CD4-positive, alpha-beta T cell treated with Interleukin-10 for 1 hour (primary cell): Measurements from ENCODE around the gene CGNL1.

Experiments
- DNase-seq: peaks from one replicate; pipeline ENCODE4 v3.0.0-alpha.2; 2020

Gene CGNL1

GRCh38 chr15:57375827-57376695 lies at the start of gene CGNL1:
Gene CGNL1 (plus strand): TSS chr15:57376505. CDS start chr15:57438000, 61,495 bp downstream.
- DNase-seq: no peak

- no peak for DNase-seq
Observed at GRCh38 chr15:57327985-57328471, 48.3 kb upstream of the CGNL1 start.

GRCh38 chr15:57328479-57328878 lies 47.8 kb upstream of the CGNL1 start:
- no peak for DNase-seq

GRCh38 chr15:57328897-57329296 lies 47.4 kb upstream of the CGNL1 start:
- no peak for DNase-seq

GRCh38 chr15:57329582-57330367 lies 46.5 kb upstream of the CGNL1 start:
- DNase-seq: no peak

GRCh38 chr15:57330619-57331340 lies 45.5 kb upstream of the CGNL1 start:
- no peak for DNase-seq

- no peak for DNase-seq
Observed at GRCh38 chr15:57332326-57332725, 44.0 kb upstream of the CGNL1 start.

GRCh38 chr15:57333487-57333886 lies 42.8 kb upstream of the CGNL1 start:
- no peak for DNase-seq

- no peak for DNase-seq
Observed at GRCh38 chr15:57334257-57334656, 42.0 kb upstream of the CGNL1 start.

- no peak for DNase-seq
Observed at GRCh38 chr15:57335293-57335715, 41.0 kb upstream of the CGNL1 start.

GRCh38 chr15:57335719-57336118 lies 40.6 kb upstream of the CGNL1 start:
- DNase-seq: no peak

- DNase-seq: no peak
Observed at GRCh38 chr15:57337868-57338411, 38.4 kb upstream of the CGNL1 start.

- DNase-seq: no peak
Observed at GRCh38 chr15:57339321-57339720, 37.0 kb upstream of the CGNL1 start.

GRCh38 chr15:57340682-57341259 lies 35.5 kb upstream of the CGNL1 start:
- peak; percentile 26 for DNase-seq

GRCh38 chr15:57343048-57343447 lies 33.3 kb upstream of the CGNL1 start:
- DNase-seq: no peak

- no peak for DNase-seq
Observed at GRCh38 chr15:57343498-57343897, 32.8 kb upstream of the CGNL1 start.

- no peak for DNase-seq
Observed at GRCh38 chr15:57344282-57344681, 32.0 kb upstream of the CGNL1 start.

- no peak for DNase-seq
Observed at GRCh38 chr15:57345584-57345983, 30.7 kb upstream of the CGNL1 start.

GRCh38 chr15:57348081-57348480 lies 28.2 kb upstream of the CGNL1 start:
- no peak for DNase-seq

GRCh38 chr15:57352535-57353316 lies 23.6 kb upstream of the CGNL1 start:
- no peak for DNase-seq

- DNase-seq: no peak
Observed at GRCh38 chr15:57353317-57353804, 22.9 kb upstream of the CGNL1 start.
